Prostate gland (tissue), 2 donors: ENCODE results near the gene HMGCS1. TPM values are rescaled to one million over a fixed set of nuclear protein-coding genes. Genes with fewer than 3 reads are reported as not detected.

Source experiments
- DNase-seq: peaks from one replicate; pipeline ENCODE4 v3.0.0-alpha.2; 2019; ENCODE audit warnings: low spot score
- H3K27ac ChIP-seq, 2 donors: fragments of 200-600 bp; sonication (generic); 2 replicates each; pipeline ENCODE4 v1.5.1; 2017 to 2019
- H3K27me3 ChIP-seq: fragments of 200-600 bp; sonication (generic); replicated peaks from 2 replicates; pipeline ENCODE4 v1.5.1; 2019; ENCODE audit not compliant: insufficient read depth
- H3K36me3 ChIP-seq, 2 donors: fragments of 200-600 bp; sonication (generic); 1 replicate in 1 of 2; 2 replicates in 1 of 2; pipeline versions ENCODE4 v1.5.1 to v1.8.1; 2017 to 2019
- H3K4me1 ChIP-seq: fragments of 200-600 bp; sonication (generic); replicated peaks from 2 replicates; pipeline ENCODE4 v1.5.1; 2019
- H3K4me3 ChIP-seq, 2 donors: fragments of 200-600 bp; sonication (generic); 2 replicates each; pipeline ENCODE4 v1.5.1; 2017 to 2019
- H3K9me3 ChIP-seq: fragments of 200-600 bp; sonication (generic); 2 replicates; pipeline ENCODE4 v1.5.1; 2017
- POLR2A ChIP-seq: fragments of 450-650 bp; IDR thresholded peaks from one replicate; pipeline ENCODE4 v1.6.1; 2016; ENCODE audit warnings: antibody characterized with exemption, mild to moderate bottlenecking
- POLR2AphosphoS5 ChIP-seq: sonication (generic); formaldehyde crosslinking; IDR thresholded peaks from one replicate; pipeline ENCODE4 v1.6.1; 2017; ENCODE audit warnings: antibody characterized with exemption
- WGBS: methylation state at CpG from one replicate; pipeline ENCODE4 v1.1.5; 2018; 5-methylcytosine and 5-hydroxymethylcytosine counted together
- intact Hi-C: fragments of 100-400 bp; cut with DNase I; formaldehyde crosslinking; loops from one replicate; pipeline ENCODE4 v1.14.2; 2022
- total RNA-seq, 2 donors: library from RNA; depleted of rRNA; stranded (reverse); fragments of >200 nt; gene quantifications; one replicate each; pipeline ENCODE4 v1.1.0, GENCODE V29; 2016
- TF ChIP-seq, protein P1 (sequence below), 4 experiments: fragments of 200-600 bp in 2 of 4; fragments of 450-650 bp in 2 of 4; sonication (generic) in 2 of 4; IDR thresholded peaks; 1 replicate in 3 of 4; 2 replicates in 1 of 4; pipeline ENCODE4 v1.5.1; 2016 to 2019; ENCODE audit warnings: antibody characterized with exemption in 4 of 4, mild to moderate bottlenecking in 2 of 4, moderate library complexity in 2 of 4

The HMGCS1 gene
- total RNA-seq, 2 donors from 2014 or later = 15.5 to 29.2 TPM

GRCh38 chr5:43244823-43245565 lies 68.2 kb downstream of the HMGCS1 start:
- Histone ChIP-seq H3K9me3 (no peaks in the 10 kb centered on the region), H3K4me3 (no peak overlapping the region), H3K36me3 (no peaks in the 10 kb centered on the region), H3K27me3 (no peaks in the 10 kb centered on the region), H3K4me1 (no peaks in the 10 kb centered on the region), H3K27ac (no peak overlapping the region)
- 73% methylated on average over 11 of the region's 11 CpGs for WGBS
- TF ChIP-seq POLR2AphosphoS5 = no peak
- intact Hi-C loops = no loop called here
- no peak for DNase-seq

GRCh38 chr5:43243270-43243669 lies 69.9 kb downstream of the HMGCS1 start:
- Histone ChIP-seq H3K36me3 (no peaks in the 10 kb centered on the region), H3K4me3 (no peak overlapping the region), H3K27me3 (no peaks in the 10 kb centered on the region), H3K27ac (no peak overlapping the region), H3K4me1 (no peaks in the 10 kb centered on the region), H3K9me3 (no peaks in the 10 kb centered on the region)
- intact Hi-C loops = no loop called here
- no peak for DNase-seq
- TF ChIP-seq, protein P1, sequence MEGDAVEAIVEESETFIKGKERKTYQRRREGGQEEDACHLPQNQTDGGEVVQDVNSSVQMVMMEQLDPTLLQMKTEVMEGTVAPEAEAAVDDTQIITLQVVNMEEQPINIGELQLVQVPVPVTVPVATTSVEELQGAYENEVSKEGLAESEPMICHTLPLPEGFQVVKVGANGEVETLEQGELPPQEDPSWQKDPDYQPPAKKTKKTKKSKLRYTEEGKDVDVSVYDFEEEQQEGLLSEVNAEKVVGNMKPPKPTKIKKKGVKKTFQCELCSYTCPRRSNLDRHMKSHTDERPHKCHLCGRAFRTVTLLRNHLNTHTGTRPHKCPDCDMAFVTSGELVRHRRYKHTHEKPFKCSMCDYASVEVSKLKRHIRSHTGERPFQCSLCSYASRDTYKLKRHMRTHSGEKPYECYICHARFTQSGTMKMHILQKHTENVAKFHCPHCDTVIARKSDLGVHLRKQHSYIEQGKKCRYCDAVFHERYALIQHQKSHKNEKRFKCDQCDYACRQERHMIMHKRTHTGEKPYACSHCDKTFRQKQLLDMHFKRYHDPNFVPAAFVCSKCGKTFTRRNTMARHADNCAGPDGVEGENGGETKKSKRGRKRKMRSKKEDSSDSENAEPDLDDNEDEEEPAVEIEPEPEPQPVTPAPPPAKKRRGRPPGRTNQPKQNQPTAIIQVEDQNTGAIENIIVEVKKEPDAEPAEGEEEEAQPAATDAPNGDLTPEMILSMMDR (IDR thresholded peaks at IDR 0.05) = no peak
- no peak for TF ChIP-seq POLR2A

- 68% methylated on average over 1 of the region's 1 CpG for WGBS
- no peak for DNase-seq
- no peaks in the 10 kb centered on the region for H3K4me1 ChIP-seq
- H3K27me3 ChIP-seq = no peaks in the 10 kb centered on the region
- no peaks in the 10 kb centered on the region for H3K9me3 ChIP-seq
- intact Hi-C loops = no loop called here
- no peak overlapping the region for H3K27ac ChIP-seq
- no peaks in the 10 kb centered on the region for H3K36me3 ChIP-seq
- TF ChIP-seq, protein P1 (IDR thresholded peaks at IDR 0.05) = no peak
- TF ChIP-seq POLR2AphosphoS5 = no peak
- TF ChIP-seq POLR2A = no peak
- no peak overlapping the region for H3K4me3 ChIP-seq
These were observed 71.0 kb downstream of the HMGCS1 start for GRCh38 chr5:43242196-43242595.

Other genes with a start within 250 kb of the HMGCS1 start
- gene ZNF131, start 192.5 kb downstream of the HMGCS1 start, total RNA-seq = 10 to 100 TPM; 33.9 to 40.3 TPM
- under 1 TPM in 1 of 2 donors, not detected in 1; 0.14 TPM for gene NIM1K, start 121.2 kb downstream of the HMGCS1 start, total RNA-seq
- 1 to 10 TPM; 4.4 to 6.3 TPM for gene CCL28, start 99.0 kb upstream of the HMGCS1 start, total RNA-seq
- gene TMEM267, start 170.5 kb upstream of the HMGCS1 start, total RNA-seq = 10 to 100 TPM; 11.8 to 14.9 TPM
- gene C5orf34, start 201.7 kb upstream of the HMGCS1 start, total RNA-seq = 1 to 10 TPM; 1.5 to 4.5 TPM
- gene PAIP1, start 243.7 kb upstream of the HMGCS1 start, total RNA-seq = 100 to 1,000 TPM in 1 of 2 donors, 10 to 100 TPM in 1; 84.6 to 150 TPM